OCI-LY7 (cell line): ENCODE results near the gene PEX11A. TPM values are rescaled to one million over a fixed set of nuclear protein-coding genes. Genes with fewer than 3 reads are reported as not detected.

Source experiments
- BruUV-seq: library from RNA; stranded (reverse); fragments of 400-500 nt; replicated peaks from 2 replicates; lab custom pipeline; 2021; lab: Mats Ljungman, UMichigan
- CTCF ChIA-PET: fragments of 300-600 bp; sonication (Branson Sonifier 250); formaldehyde crosslinking; loops from one replicate; lab custom pipeline; 2022; ENCODE audit warnings: antibody characterized with exemption; ENCODE audit not compliant: unreplicated experiment; lab: Charles Lee
- POLR2A ChIA-PET: fragments of 300-600 bp; sonication (Branson Sonifier 250); formaldehyde crosslinking; loops from one replicate; lab custom pipeline; 2022; ENCODE audit warnings: antibody characterized with exemption; lab: Charles Lee
- DNase-seq: peaks from one replicate; pipeline ENCODE4 v3.0.0-alpha.2; 2015; ENCODE audit warnings: low spot score
- H2AFZ ChIP-seq: fragments of 200-600 bp; sonication (generic), shearing (Covaris generic); 2 replicates; pipeline ENCODE4 v1.6.1; 2014; ENCODE audit warnings: mild to moderate bottlenecking, antibody characterized with exemption, low read length, moderate library complexity
- H3K27ac ChIP-seq: fragments of 200-600 bp; sonication (generic); 2 replicates; pipeline ENCODE4 v1.5.1; 2014; ENCODE audit warnings: mixed run types, low read depth, mild to moderate bottlenecking, moderate library complexity, low read length, inconsistent platforms; ENCODE audit not compliant: poor library complexity, severe bottlenecking
- H3K36me3 ChIP-seq: fragments of 200-600 bp; sonication (generic); 2 replicates; pipeline ENCODE4 v1.6.1; 2014; ENCODE audit warnings: mild to moderate bottlenecking, antibody characterized with exemption, low read length, moderate library complexity, mixed read lengths; ENCODE audit not compliant: insufficient read depth
- H3K4me1 ChIP-seq: fragments of 200-600 bp; sonication (generic); 2 replicates; pipeline ENCODE4 v1.5.1; 2014; ENCODE audit warnings: mild to moderate bottlenecking, low read length; ENCODE audit not compliant: insufficient read depth, poor library complexity, severe bottlenecking
- H3K4me2 ChIP-seq: fragments of 200-600 bp; sonication (generic); 2 replicates; pipeline ENCODE4 v1.6.1; 2014; ENCODE audit warnings: mild to moderate bottlenecking, low read length
- H3K4me3 ChIP-seq: fragments of 200-600 bp; sonication (generic); 2 replicates; pipeline ENCODE4 v1.5.1; 2014; ENCODE audit warnings: mild to moderate bottlenecking, low read depth, low read length; ENCODE audit not compliant: poor library complexity, severe bottlenecking
- H3K79me2 ChIP-seq: fragments of 200-600 bp; sonication (generic); 2 replicates; pipeline ENCODE4 v1.6.1; 2016; ENCODE audit warnings: low read depth, mild to moderate bottlenecking, low read length, moderate library complexity, mixed read lengths; ENCODE audit not compliant: insufficient read depth
- H3K9me2 ChIP-seq: fragments of 200-600 bp; sonication (generic); 2 replicates; pipeline ENCODE4 v1.6.1; 2016; ENCODE audit warnings: mild to moderate bottlenecking, low read length, mixed read lengths; ENCODE audit not compliant: insufficient read depth
- H3K9me3 ChIP-seq: fragments of 200-600 bp; sonication (generic); 2 replicates; pipeline ENCODE4 v1.6.1; 2014; ENCODE audit warnings: mild to moderate bottlenecking, mixed run types, low read length, mixed read lengths
- H4K20me1 ChIP-seq: fragments of 200-600 bp; sonication (generic); 2 replicates; pipeline ENCODE4 v1.6.1; 2014; ENCODE audit warnings: mild to moderate bottlenecking, antibody characterized with exemption, low read length, moderate library complexity, mixed read lengths; ENCODE audit not compliant: insufficient read depth
- EZH2phosphoT487 ChIP-seq: fragments of 200-600 bp; sonication (generic); IDR thresholded peaks from 2 replicates; pipeline ENCODE4 v1.6.1; 2018; ENCODE audit warnings: low read depth, borderline replicate concordance, mild to moderate bottlenecking, mixed run types, antibody characterized with exemption, low read length, moderate library complexity, mixed read lengths
- intact Hi-C: fragments of 100-400 bp; cut with micrococcal nuclease; formaldehyde crosslinking; loops from one replicate; pipeline ENCODE4 v1.10.0; 2022; ENCODE audit not compliant: unreplicated experiment
- total RNA-seq, 2 experiments: library from RNA; depleted of rRNA in 1 of 2; stranded (reverse); fragments of >200 nt in 1 of 2; shearing (Covaris generic) in 1 of 2; gene quantifications; 2 replicates each; pipeline ENCODE4 v1.2.3, GENCODE V29; 2014 to 2022
- TF ChIP-seq, protein P1 (sequence below): fragments of 200-600 bp; sonication (generic); conservative IDR thresholded peaks from 2 replicates; pipeline ENCODE4 v1.5.1; 2014; ENCODE audit warnings: mild to moderate bottlenecking, antibody characterized with exemption, low read length, moderate library complexity, mixed read lengths

Gene PEX11A
- total RNA-seq, 2 experiments from 2014 or later = 2.0 to 2.8 TPM

- Histone ChIP-seq H3K4me3 (no peak overlapping the region), H3K27ac (no peak overlapping the region), H2AFZ (no peak overlapping the region), H3K79me2 (no peaks in the 10 kb centered on the region), H4K20me1 (no peaks in the 10 kb centered on the region), H3K36me3 (no peaks in the 10 kb centered on the region), H3K4me1 (no peaks in the 10 kb centered on the region), H3K9me3 (no peaks in the 10 kb centered on the region), H3K4me2 (no peak overlapping the region), H3K9me2 (no peaks in the 10 kb centered on the region)
- TF ChIP-seq, protein P1, sequence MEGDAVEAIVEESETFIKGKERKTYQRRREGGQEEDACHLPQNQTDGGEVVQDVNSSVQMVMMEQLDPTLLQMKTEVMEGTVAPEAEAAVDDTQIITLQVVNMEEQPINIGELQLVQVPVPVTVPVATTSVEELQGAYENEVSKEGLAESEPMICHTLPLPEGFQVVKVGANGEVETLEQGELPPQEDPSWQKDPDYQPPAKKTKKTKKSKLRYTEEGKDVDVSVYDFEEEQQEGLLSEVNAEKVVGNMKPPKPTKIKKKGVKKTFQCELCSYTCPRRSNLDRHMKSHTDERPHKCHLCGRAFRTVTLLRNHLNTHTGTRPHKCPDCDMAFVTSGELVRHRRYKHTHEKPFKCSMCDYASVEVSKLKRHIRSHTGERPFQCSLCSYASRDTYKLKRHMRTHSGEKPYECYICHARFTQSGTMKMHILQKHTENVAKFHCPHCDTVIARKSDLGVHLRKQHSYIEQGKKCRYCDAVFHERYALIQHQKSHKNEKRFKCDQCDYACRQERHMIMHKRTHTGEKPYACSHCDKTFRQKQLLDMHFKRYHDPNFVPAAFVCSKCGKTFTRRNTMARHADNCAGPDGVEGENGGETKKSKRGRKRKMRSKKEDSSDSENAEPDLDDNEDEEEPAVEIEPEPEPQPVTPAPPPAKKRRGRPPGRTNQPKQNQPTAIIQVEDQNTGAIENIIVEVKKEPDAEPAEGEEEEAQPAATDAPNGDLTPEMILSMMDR = no peak
- no peak for TF ChIP-seq EZH2phosphoT487
- no peak for DNase-seq
- ChIA-PET CTCF (no interaction called here), POLR2A (no interaction called here)
- intact Hi-C loops = no loop called here
- BruUV-seq = no TSS peak
Measured at GRCh38 chr15:89669309-89669865, 21.2 kb downstream of the PEX11A start.

GRCh38 chr15:89668171-89668570 lies 22.4 kb downstream of the PEX11A start:
- no TSS peak for BruUV-seq
- POLR2A ChIA-PET = no interaction called here
- Histone ChIP-seq H3K9me2 (no peaks in the 10 kb centered on the region), H3K36me3 (no peaks in the 10 kb centered on the region), H3K4me3 (no peak overlapping the region), H3K27ac (no peak overlapping the region), H3K9me3 (no peaks in the 10 kb centered on the region), H3K4me1 (no peaks in the 10 kb centered on the region), H3K79me2 (no peaks in the 10 kb centered on the region), H3K4me2 (no peak overlapping the region), H2AFZ (no peak overlapping the region), H4K20me1 (no peaks in the 10 kb centered on the region)
- TF ChIP-seq EZH2phosphoT487 = no peak
- TF ChIP-seq, protein P1 = no peak
- CTCF ChIA-PET = no interaction called here
- intact Hi-C loops = no loop called here
- DNase-seq = no peak

- no peak overlapping the region for H2AFZ ChIP-seq
- POLR2A ChIA-PET = no interaction called here
- intact Hi-C loops = no loop called here
- no peaks in the 10 kb centered on the region for H4K20me1 ChIP-seq
- CTCF ChIA-PET = no interaction called here
- no peaks in the 10 kb centered on the region for H3K9me3 ChIP-seq
- no peak for TF ChIP-seq EZH2phosphoT487
- TF ChIP-seq, protein P1 = no peak
- no peak overlapping the region for H3K4me3 ChIP-seq
- H3K79me2 ChIP-seq = no peaks in the 10 kb centered on the region
- no peak for DNase-seq
- BruUV-seq = no TSS peak
- no peaks in the 10 kb centered on the region for H3K4me1 ChIP-seq
- H3K9me2 ChIP-seq = no peaks in the 10 kb centered on the region
- no peak overlapping the region for H3K27ac ChIP-seq
- no peak overlapping the region for H3K4me2 ChIP-seq
- H3K36me3 ChIP-seq = no peaks in the 10 kb centered on the region
Measured at GRCh38 chr15:89667706-89667960, 22.9 kb downstream of the PEX11A start.
